GM12878 (cell line): ENCODE data around the gene BFSP2. TPM values are rescaled to one million over a fixed set of nuclear protein-coding genes. Genes with fewer than 3 reads are reported as not detected.
A peak's percentile ranks its signal among the peaks of the same experiment; 100 is the strongest.

Source experiments
- ASH2L ChIP-seq: fragments of 300-600, 200-600 bp; sonication (generic); IDR thresholded peaks from 2 replicates; pipeline ENCODE4 v1.6.1; 2017; ENCODE audit warnings: low read depth, mild to moderate bottlenecking, borderline replicate concordance
- CBFB ChIP-seq: IDR thresholded peaks from 2 replicates; pipeline ENCODE4 v1.6.1; 2016; ENCODE audit warnings: antibody characterized with exemption, low read depth
- HCFC1 ChIP-seq: fragments of 150-350 bp; IDR thresholded peaks from 2 replicates; pipeline ENCODE4 v1.6.1; 2014; ENCODE audit warnings: low read length
- KLF5 ChIP-seq: fragments of 450-650 bp; IDR thresholded peaks from 2 replicates; pipeline ENCODE4 v1.6.1; 2014; ENCODE audit warnings: mild to moderate bottlenecking; ENCODE audit not compliant: partially characterized antibody
- POU2F2 ChIP-seq: IDR thresholded peaks from 3 replicates; pipeline ENCODE4 v1.6.1; 2011; ENCODE audit warnings: low read depth, mild to moderate bottlenecking, low read length, borderline replicate concordance
- RFX5 ChIP-seq: IDR thresholded peaks from 2 replicates; pipeline ENCODE4 v1.6.1; 2011; ENCODE audit warnings: low read depth, low read length, improper control_type of control experiment
- SMC3 ChIP-seq: IDR thresholded peaks from 2 replicates; pipeline ENCODE4 v1.6.1; 2011; ENCODE audit warnings: low read length, improper control_type of control experiment, borderline replicate concordance
- ZSCAN29 ChIP-seq: fragments of 450-650 bp; IDR thresholded peaks from 2 replicates; pipeline ENCODE4 v1.6.1; 2017; ENCODE audit warnings: mild to moderate bottlenecking, moderate library complexity
- polyA plus RNA-seq, 11 experiments: library from polyadenylated mRNA; depleted of rRNA in 4 of 11; unstranded in 6 of 11; stranded (reverse) in 5 of 11; fragments of >200 nt; fragmentation: Nextera tagmentation in 4 of 11; fragmentation: Illumina TruSeq in 1 of 11; extraction: Ambion mirVana in 4 of 11; extraction: Trizol in 1 of 11; gene quantifications; 1 replicate in 1 of 11; 2 replicates in 10 of 11; pipeline versions ENCODE4 v1.2.1 to v1.2.3, GENCODE V29; 2011 to 2016; ENCODE audit warnings: inconsistent platforms in 2 of 11, missing spikeins in 2 of 11, low read depth in 1 of 11
- total RNA-seq, 4 experiments: library from RNA; depleted of rRNA in 3 of 4; stranded (reverse); fragments of >200 nt in 3 of 4; fragmentation: Illumina TruSeq in 1 of 4; extraction: Trizol in 1 of 4; gene quantifications; 2 replicates each; pipeline versions ENCODE4 v1.2.1 to v1.2.3, GENCODE V29; 2013 to 2021
- TF ChIP-seq, protein P1 (sequence below): fragments of 450-650 bp; IDR thresholded peaks from 2 replicates; pipeline ENCODE4 v1.6.1; 2017; ENCODE audit warnings: antibody characterized with exemption, mild to moderate bottlenecking, moderate library complexity
- TF ChIP-seq, protein P2 (sequence below): fragments of 450-650 bp; IDR thresholded peaks from 2 replicates; pipeline ENCODE4 v1.6.1; 2017; ENCODE audit warnings: mild to moderate bottlenecking, low read depth, inconsistent platforms; ENCODE audit not compliant: poor library complexity, severe bottlenecking
- TF ChIP-seq, protein P3 (sequence below): IDR thresholded peaks from 2 replicates; pipeline ENCODE4 v1.6.1; 2011; ENCODE audit warnings: borderline replicate concordance, low read depth, mild to moderate bottlenecking, moderate library complexity, mixed read lengths, low read length; ENCODE audit not compliant: insufficient read depth; ENCODE audit errors: extremely low read length
- TF ChIP-seq, protein P4 (sequence below): IDR thresholded peaks from 2 replicates; pipeline ENCODE4 v1.6.1; 2011; ENCODE audit warnings: mild to moderate bottlenecking, low read depth, low read length, moderate library complexity; ENCODE audit not compliant: insufficient replicate concordance
- TF ChIP-seq, protein P5 (sequence below): fragments of 450-650 bp; IDR thresholded peaks from 2 replicates; pipeline ENCODE4 v1.6.1; 2017; ENCODE audit warnings: low read depth, mild to moderate bottlenecking, moderate library complexity
- TF ChIP-seq, protein P6 (sequence below), 3 experiments: IDR thresholded peaks in 2 of 3; conservative IDR thresholded peaks in 1 of 3; 2 replicates each; pipeline ENCODE4 v1.5.1; 2011; ENCODE audit warnings: low read depth in 3 of 3, low read length in 3 of 3, mild to moderate bottlenecking in 3 of 3, control low read depth in 2 of 3, moderate library complexity in 2 of 3, inconsistent platforms in 1 of 3, mixed read lengths in 1 of 3; ENCODE audit not compliant: control insufficient read depth in 2 of 3, insufficient read depth in 1 of 3; ENCODE audit errors: extremely low read depth in 1 of 3
- TF ChIP-seq, protein P7 (sequence below): IDR thresholded peaks from 2 replicates; pipeline ENCODE4 v1.6.1; 2012; ENCODE audit warnings: low read depth, low read length, improper control_type of control experiment

BFSP2 gene
- total and polyA plus RNA-seq, 10 of the 15 experiments (the other 5 are each of a cell fraction or from before 2014, with no cell fraction given), result 1.5 to 20.4 (median 7.3) TPM

DNA sequence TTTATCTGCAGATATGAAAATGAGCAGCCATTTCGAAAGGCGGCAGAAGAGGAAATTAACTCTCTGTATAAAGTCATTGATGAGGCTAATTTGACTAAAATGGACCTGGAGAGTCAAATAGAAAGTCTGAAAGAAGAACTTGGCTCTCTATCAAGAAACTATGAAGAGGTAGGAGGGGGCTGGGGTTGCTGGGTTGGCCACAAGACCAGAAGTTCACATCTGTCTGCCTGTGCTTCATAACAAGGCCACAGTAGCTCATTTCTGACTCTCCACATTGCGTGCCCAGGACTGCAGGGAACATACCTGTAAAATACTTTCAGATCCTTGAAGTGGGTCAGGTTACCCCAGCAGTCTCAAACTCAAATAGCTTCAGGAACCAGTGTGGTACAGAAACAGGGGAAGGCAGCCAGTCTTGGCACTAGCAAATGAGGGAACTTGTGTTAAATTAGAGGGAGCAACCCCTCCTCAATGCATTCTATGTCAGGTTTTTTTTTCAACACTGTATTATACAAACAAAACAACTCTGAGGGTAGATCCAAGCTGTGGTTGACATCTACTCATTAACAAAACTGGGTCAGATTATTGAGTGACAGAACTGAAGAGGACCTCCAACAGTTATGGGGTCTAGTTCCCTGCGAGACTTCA is 48.7 kb downstream of the BFSP2 start (continued):
- TF ChIP-seq, protein P1, sequence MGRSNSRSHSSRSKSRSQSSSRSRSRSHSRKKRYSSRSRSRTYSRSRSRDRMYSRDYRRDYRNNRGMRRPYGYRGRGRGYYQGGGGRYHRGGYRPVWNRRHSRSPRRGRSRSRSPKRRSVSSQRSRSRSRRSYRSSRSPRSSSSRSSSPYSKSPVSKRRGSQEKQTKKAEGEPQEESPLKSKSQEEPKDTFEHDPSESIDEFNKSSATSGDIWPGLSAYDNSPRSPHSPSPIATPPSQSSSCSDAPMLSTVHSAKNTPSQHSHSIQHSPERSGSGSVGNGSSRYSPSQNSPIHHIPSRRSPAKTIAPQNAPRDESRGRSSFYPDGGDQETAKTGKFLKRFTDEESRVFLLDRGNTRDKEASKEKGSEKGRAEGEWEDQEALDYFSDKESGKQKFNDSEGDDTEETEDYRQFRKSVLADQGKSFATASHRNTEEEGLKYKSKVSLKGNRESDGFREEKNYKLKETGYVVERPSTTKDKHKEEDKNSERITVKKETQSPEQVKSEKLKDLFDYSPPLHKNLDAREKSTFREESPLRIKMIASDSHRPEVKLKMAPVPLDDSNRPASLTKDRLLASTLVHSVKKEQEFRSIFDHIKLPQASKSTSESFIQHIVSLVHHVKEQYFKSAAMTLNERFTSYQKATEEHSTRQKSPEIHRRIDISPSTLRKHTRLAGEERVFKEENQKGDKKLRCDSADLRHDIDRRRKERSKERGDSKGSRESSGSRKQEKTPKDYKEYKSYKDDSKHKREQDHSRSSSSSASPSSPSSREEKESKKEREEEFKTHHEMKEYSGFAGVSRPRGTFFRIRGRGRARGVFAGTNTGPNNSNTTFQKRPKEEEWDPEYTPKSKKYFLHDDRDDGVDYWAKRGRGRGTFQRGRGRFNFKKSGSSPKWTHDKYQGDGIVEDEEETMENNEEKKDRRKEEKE, result no peak
- TF ChIP-seq, protein P2, sequence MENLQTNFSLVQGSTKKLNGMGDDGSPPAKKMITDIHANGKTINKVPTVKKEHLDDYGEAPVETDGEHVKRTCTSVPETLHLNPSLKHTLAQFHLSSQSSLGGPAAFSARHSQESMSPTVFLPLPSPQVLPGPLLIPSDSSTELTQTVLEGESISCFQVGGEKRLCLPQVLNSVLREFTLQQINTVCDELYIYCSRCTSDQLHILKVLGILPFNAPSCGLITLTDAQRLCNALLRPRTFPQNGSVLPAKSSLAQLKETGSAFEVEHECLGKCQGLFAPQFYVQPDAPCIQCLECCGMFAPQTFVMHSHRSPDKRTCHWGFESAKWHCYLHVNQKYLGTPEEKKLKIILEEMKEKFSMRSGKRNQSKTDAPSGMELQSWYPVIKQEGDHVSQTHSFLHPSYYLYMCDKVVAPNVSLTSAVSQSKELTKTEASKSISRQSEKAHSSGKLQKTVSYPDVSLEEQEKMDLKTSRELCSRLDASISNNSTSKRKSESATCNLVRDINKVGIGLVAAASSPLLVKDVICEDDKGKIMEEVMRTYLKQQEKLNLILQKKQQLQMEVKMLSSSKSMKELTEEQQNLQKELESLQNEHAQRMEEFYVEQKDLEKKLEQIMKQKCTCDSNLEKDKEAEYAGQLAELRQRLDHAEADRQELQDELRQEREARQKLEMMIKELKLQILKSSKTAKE, result peak; percentile 99
- TF ChIP-seq SMC3, result peak; percentile 6; the same call in 1 of the 2 replicates
- TF ChIP-seq, protein P3, sequence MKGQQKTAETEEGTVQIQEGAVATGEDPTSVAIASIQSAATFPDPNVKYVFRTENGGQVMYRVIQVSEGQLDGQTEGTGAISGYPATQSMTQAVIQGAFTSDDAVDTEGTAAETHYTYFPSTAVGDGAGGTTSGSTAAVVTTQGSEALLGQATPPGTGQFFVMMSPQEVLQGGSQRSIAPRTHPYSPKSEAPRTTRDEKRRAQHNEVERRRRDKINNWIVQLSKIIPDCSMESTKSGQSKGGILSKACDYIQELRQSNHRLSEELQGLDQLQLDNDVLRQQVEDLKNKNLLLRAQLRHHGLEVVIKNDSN, result no peak
- no peak for TF ChIP-seq HCFC1
- no peak for TF ChIP-seq RFX5
- TF ChIP-seq, protein P4, sequence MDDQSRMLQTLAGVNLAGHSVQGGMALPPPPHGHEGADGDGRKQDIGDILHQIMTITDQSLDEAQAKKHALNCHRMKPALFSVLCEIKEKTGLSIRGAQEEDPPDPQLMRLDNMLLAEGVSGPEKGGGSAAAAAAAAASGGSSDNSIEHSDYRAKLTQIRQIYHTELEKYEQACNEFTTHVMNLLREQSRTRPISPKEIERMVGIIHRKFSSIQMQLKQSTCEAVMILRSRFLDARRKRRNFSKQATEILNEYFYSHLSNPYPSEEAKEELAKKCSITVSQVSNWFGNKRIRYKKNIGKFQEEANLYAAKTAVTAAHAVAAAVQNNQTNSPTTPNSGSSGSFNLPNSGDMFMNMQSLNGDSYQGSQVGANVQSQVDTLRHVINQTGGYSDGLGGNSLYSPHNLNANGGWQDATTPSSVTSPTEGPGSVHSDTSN, result peak; percentile 73
- TF ChIP-seq KLF5, result peak; percentile 72
- TF ChIP-seq, protein P5, sequence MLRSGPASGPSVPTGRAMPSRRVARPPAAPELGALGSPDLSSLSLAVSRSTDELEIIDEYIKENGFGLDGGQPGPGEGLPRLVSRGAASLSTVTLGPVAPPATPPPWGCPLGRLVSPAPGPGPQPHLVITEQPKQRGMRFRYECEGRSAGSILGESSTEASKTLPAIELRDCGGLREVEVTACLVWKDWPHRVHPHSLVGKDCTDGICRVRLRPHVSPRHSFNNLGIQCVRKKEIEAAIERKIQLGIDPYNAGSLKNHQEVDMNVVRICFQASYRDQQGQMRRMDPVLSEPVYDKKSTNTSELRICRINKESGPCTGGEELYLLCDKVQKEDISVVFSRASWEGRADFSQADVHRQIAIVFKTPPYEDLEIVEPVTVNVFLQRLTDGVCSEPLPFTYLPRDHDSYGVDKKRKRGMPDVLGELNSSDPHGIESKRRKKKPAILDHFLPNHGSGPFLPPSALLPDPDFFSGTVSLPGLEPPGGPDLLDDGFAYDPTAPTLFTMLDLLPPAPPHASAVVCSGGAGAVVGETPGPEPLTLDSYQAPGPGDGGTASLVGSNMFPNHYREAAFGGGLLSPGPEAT, result peak; percentile 95
- peak; percentile 82 for TF ChIP-seq CBFB
- TF ChIP-seq, protein P6, sequence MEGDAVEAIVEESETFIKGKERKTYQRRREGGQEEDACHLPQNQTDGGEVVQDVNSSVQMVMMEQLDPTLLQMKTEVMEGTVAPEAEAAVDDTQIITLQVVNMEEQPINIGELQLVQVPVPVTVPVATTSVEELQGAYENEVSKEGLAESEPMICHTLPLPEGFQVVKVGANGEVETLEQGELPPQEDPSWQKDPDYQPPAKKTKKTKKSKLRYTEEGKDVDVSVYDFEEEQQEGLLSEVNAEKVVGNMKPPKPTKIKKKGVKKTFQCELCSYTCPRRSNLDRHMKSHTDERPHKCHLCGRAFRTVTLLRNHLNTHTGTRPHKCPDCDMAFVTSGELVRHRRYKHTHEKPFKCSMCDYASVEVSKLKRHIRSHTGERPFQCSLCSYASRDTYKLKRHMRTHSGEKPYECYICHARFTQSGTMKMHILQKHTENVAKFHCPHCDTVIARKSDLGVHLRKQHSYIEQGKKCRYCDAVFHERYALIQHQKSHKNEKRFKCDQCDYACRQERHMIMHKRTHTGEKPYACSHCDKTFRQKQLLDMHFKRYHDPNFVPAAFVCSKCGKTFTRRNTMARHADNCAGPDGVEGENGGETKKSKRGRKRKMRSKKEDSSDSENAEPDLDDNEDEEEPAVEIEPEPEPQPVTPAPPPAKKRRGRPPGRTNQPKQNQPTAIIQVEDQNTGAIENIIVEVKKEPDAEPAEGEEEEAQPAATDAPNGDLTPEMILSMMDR (IDR thresholded peaks at IDR 0.05 in 2 of 3, conservative IDR thresholded peaks at IDR 0.05 in 1 of 3; ENCODE audit: control insufficient read depth in 2 of 3, extremely low read depth in 1 of 3, insufficient read depth in 1 of 3, low read depth in 3 of 3, low read length in 3 of 3), result no peak
- TF ChIP-seq, protein P7, sequence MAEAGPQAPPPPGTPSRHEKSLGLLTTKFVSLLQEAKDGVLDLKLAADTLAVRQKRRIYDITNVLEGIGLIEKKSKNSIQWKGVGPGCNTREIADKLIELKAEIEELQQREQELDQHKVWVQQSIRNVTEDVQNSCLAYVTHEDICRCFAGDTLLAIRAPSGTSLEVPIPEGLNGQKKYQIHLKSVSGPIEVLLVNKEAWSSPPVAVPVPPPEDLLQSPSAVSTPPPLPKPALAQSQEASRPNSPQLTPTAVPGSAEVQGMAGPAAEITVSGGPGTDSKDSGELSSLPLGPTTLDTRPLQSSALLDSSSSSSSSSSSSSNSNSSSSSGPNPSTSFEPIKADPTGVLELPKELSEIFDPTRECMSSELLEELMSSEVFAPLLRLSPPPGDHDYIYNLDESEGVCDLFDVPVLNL, result no peak
- peak; percentile 89 for TF ChIP-seq POU2F2
- TF ChIP-seq ZSCAN29, result no peak; the same call in 1 of the 2 replicates
- TF ChIP-seq ASH2L, result no peak
